SK-N-SH treated with all-trans-retinoic acid at 6 μM for 48 hours (cell line): ENCODE results near the gene NBAS.
A peak's percentile ranks its signal among the peaks of the same experiment; 100 is the strongest.

Source experiments
- ATAC-seq: fragments of 200-7000 bp; cut with Tn5 transposase; 3 replicates; pipeline ENCODE4 v1.9.1; 2020; ENCODE audit warnings: mild to moderate bottlenecking, moderate library complexity
- ARNTL ChIP-seq: fragments of 450-650 bp; formaldehyde crosslinking; IDR thresholded peaks from 2 replicates; pipeline ENCODE4 v1.5.0; 2020; ENCODE audit warnings: low read depth, mild to moderate bottlenecking, moderate library complexity, borderline replicate concordance
- BACH2 ChIP-seq: fragments of 250-450 bp; sonication (Bioruptor Pico); IDR thresholded peaks from 2 replicates; pipeline ENCODE4 v1.9.0; 2021; ENCODE audit warnings: mild to moderate bottlenecking, borderline replicate concordance
- CSDC2 ChIP-seq: fragments of 250-450 bp; sonication (Bioruptor Pico); IDR thresholded peaks from 2 replicates; pipeline ENCODE4 v1.5.0; 2020; ENCODE audit warnings: mild to moderate bottlenecking, moderate library complexity
- ESRRG ChIP-seq: fragments of 250-450 bp; sonication (Bioruptor Pico); IDR thresholded peaks from 2 replicates; pipeline ENCODE4 v1.6.1; 2021; ENCODE audit warnings: mild to moderate bottlenecking
- GLIS3 ChIP-seq: fragments of 250-450 bp; sonication (Bioruptor Pico); IDR thresholded peaks from 2 replicates; pipeline ENCODE4 v1.5.0; 2020; ENCODE audit warnings: mild to moderate bottlenecking, moderate library complexity
- ISL1 ChIP-seq: fragments of 250-450 bp; sonication (Bioruptor Pico); IDR thresholded peaks from 2 replicates; pipeline ENCODE4 v2.1.2; 2022; ENCODE audit warnings: mild to moderate bottlenecking, moderate library complexity
- OSR1 ChIP-seq: fragments of 250-450 bp; sonication (Bioruptor Pico); IDR thresholded peaks from 2 replicates; pipeline ENCODE4 v1.8.0; 2022; ENCODE audit warnings: moderate library complexity, mild to moderate bottlenecking, inconsistent platforms
- RARB ChIP-seq: fragments of 250-450 bp; sonication (Bioruptor Pico); IDR thresholded peaks from 2 replicates; pipeline ENCODE4 v1.8.0; 2021; ENCODE audit warnings: mild to moderate bottlenecking, moderate library complexity
- SNAI2 ChIP-seq: fragments of 250-450 bp; sonication (Bioruptor Pico); IDR thresholded peaks from 2 replicates; pipeline ENCODE4 v1.5.0; 2020; ENCODE audit warnings: mild to moderate bottlenecking, moderate library complexity
- TOX ChIP-seq: fragments of 250-450 bp; sonication (Bioruptor Pico); IDR thresholded peaks from 2 replicates; pipeline ENCODE4 v1.8.0; 2021; ENCODE audit warnings: mild to moderate bottlenecking, moderate library complexity, borderline replicate concordance
- TSHZ2 ChIP-seq: fragments of 250-450 bp; sonication (Bioruptor Pico); IDR thresholded peaks from 2 replicates; pipeline ENCODE4 v1.5.0; 2020; ENCODE audit warnings: mild to moderate bottlenecking, moderate library complexity
- ZC3H10 ChIP-seq: fragments of 250-450 bp; sonication (Bioruptor Pico); IDR thresholded peaks from 2 replicates; pipeline ENCODE4 v1.5.1; 2021; ENCODE audit warnings: mild to moderate bottlenecking, moderate library complexity
- ZFP3 ChIP-seq: fragments of 250-450 bp; sonication (Bioruptor Pico); IDR thresholded peaks from 2 replicates; pipeline ENCODE4 v1.5.0; 2020; ENCODE audit warnings: mild to moderate bottlenecking, moderate library complexity
- ZFP30 ChIP-seq: fragments of 450-650 bp; formaldehyde crosslinking; IDR thresholded peaks from 2 replicates; pipeline ENCODE4 v1.5.0; 2022; ENCODE audit warnings: mild to moderate bottlenecking, moderate library complexity
- ZNF565 ChIP-seq: fragments of 450-650 bp; formaldehyde crosslinking; conservative IDR thresholded peaks from 2 replicates; pipeline ENCODE4 v1.5.0; 2020; ENCODE audit warnings: low read depth, mild to moderate bottlenecking, moderate library complexity
- ZNF70 ChIP-seq: fragments of 450-650 bp; formaldehyde crosslinking; IDR thresholded peaks from 2 replicates; pipeline ENCODE4 v1.5.0; 2020; ENCODE audit warnings: mild to moderate bottlenecking, moderate library complexity
- ZNF8 ChIP-seq: fragments of 450-650 bp; formaldehyde crosslinking; IDR thresholded peaks from 2 replicates; pipeline ENCODE4 v1.5.0; 2020; ENCODE audit warnings: mild to moderate bottlenecking, moderate library complexity
- TF ChIP-seq, protein P1 (sequence below): fragments of 250-450 bp; sonication (Bioruptor Pico); IDR thresholded peaks from 2 replicates; pipeline ENCODE4 v1.5.1; 2020; ENCODE audit warnings: low read depth, mild to moderate bottlenecking, moderate library complexity
- TF ChIP-seq, protein P2 (sequence below): fragments of 250-450 bp; sonication (Bioruptor Pico); IDR thresholded peaks from 2 replicates; pipeline ENCODE4 v1.5.1; 2021; ENCODE audit warnings: mild to moderate bottlenecking, moderate library complexity

The NBAS gene

GRCh38 chr2:15272942-15273341, 288.2 kb downstream of the NBAS start:
- ATAC-seq = no peak
- TF ChIP-seq GLIS3 (CRISPR knock-in tag) = no peak
- TF ChIP-seq ZFP30 (CRISPR knock-in tag) = no peak
- no peak for TF ChIP-seq ARNTL (CRISPR knock-in tag)
- TF ChIP-seq SNAI2 = no peak
- TF ChIP-seq, protein P1, sequence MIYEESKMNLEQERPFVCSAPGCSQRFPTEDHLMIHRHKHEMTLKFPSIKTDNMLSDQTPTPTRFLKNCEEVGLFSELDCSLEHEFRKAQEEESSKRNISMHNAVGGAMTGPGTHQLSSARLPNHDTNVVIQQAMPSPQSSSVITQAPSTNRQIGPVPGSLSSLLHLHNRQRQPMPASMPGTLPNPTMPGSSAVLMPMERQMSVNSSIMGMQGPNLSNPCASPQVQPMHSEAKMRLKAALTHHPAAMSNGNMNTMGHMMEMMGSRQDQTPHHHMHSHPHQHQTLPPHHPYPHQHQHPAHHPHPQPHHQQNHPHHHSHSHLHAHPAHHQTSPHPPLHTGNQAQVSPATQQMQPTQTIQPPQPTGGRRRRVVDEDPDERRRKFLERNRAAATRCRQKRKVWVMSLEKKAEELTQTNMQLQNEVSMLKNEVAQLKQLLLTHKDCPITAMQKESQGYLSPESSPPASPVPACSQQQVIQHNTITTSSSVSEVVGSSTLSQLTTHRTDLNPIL (CRISPR knock-in tag) = no peak
- TF ChIP-seq BACH2 (CRISPR knock-in tag) = no peak
- no peak for TF ChIP-seq ISL1 (CRISPR knock-in tag)
- TF ChIP-seq, protein P2, sequence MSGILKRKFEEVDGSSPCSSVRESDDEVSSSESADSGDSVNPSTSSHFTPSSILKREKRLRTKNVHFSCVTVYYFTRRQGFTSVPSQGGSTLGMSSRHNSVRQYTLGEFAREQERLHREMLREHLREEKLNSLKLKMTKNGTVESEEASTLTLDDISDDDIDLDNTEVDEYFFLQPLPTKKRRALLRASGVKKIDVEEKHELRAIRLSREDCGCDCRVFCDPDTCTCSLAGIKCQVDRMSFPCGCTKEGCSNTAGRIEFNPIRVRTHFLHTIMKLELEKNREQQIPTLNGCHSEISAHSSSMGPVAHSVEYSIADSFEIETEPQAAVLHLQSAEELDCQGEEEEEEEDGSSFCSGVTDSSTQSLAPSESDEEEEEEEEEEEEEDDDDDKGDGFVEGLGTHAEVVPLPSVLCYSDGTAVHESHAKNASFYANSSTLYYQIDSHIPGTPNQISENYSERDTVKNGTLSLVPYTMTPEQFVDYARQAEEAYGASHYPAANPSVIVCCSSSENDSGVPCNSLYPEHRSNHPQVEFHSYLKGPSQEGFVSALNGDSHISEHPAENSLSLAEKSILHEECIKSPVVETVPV (CRISPR knock-in tag) = no peak
- TF ChIP-seq ZC3H10 (CRISPR knock-in tag) = no peak
- TF ChIP-seq ESRRG = no peak
- no peak for TF ChIP-seq TOX (CRISPR knock-in tag)
- TF ChIP-seq TSHZ2 (CRISPR knock-in tag) = no peak
- no peak for TF ChIP-seq ZNF8 (CRISPR knock-in tag)
- TF ChIP-seq ZNF70 (CRISPR knock-in tag) = no peak
- no peak for TF ChIP-seq OSR1 (CRISPR knock-in tag)
- no peak for TF ChIP-seq ZNF565 (CRISPR knock-in tag)
- TF ChIP-seq ZFP3 (CRISPR knock-in tag) = no peak
- no peak for TF ChIP-seq CSDC2 (CRISPR knock-in tag)

DNA sequence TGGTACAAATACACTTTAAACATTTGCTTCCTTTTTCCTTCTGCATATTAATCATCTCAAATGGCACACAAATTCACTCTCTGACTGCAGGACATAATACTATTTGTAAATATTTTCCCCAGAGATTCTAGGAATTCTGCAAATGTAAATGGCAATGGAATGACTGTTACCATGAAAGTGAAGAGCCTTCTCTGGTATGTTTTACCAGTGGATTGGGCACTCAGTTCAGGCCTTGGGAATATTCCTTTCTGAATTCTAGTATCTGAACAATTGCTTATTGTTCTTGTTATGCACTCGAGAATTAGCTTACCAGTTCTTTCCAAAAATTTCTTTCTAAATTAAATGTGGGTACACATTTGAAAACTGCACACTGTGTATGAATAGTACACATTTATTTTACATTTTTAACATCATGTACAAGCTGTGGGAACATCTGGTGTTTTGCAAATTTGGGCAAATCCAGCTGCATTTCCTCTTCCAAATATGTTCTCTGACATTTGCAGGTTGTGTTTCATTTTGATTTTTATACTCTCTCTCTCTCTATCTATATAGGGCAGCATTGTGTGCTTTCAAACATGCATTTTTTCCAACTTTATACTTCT, 289.1 kb downstream of the NBAS start:
- TF ChIP-seq OSR1 (CRISPR knock-in tag) (no peak), ISL1 (CRISPR knock-in tag) (no peak), ZNF8 (CRISPR knock-in tag) (no peak)
- ATAC-seq = peak; percentile 50

GRCh38 chr2:15271276-15271675, 289.9 kb downstream of the NBAS start:
- no peak for TF ChIP-seq BACH2 (CRISPR knock-in tag)
- no peak for TF ChIP-seq TSHZ2 (CRISPR knock-in tag)
- TF ChIP-seq CSDC2 (CRISPR knock-in tag) = no peak
- TF ChIP-seq RARB (CRISPR knock-in tag) = no peak
- TF ChIP-seq, protein P2 (CRISPR knock-in tag) = no peak
- no peak for ATAC-seq
